GM12878 (cell line): ENCODE results near the gene CDCA7L. TPM values are rescaled to one million over a fixed set of nuclear protein-coding genes. Genes with fewer than 3 reads are reported as not detected.

Source experiments
- CREM ChIP-seq: IDR thresholded peaks from 2 replicates; pipeline ENCODE4 v1.6.1; 2014; ENCODE audit warnings: antibody characterized with exemption, low read depth
- E2F4 ChIP-seq: IDR thresholded peaks from 2 replicates; pipeline ENCODE4 v1.6.1; 2012; ENCODE audit warnings: low read depth, low read length, improper control_type of control experiment
- EED ChIP-seq: sonication (generic); IDR thresholded peaks from 2 replicates; pipeline ENCODE4 v1.6.1; 2016; ENCODE audit warnings: antibody characterized with exemption, low read depth
- EGR1 ChIP-seq, 2 experiments: IDR thresholded peaks; 1 replicate in 1 of 2; 2 replicates in 1 of 2; pipeline ENCODE4 v1.6.1; 2011 to 2012; ENCODE audit warnings: low read depth in 2 of 2, low read length in 2 of 2, borderline replicate concordance in 1 of 2, mild to moderate bottlenecking in 1 of 2, moderate library complexity in 1 of 2
- GATAD2B ChIP-seq: fragments of 450-650 bp; conservative IDR thresholded peaks from 2 replicates; pipeline ENCODE4 v1.6.1; 2017; ENCODE audit warnings: low read depth, mild to moderate bottlenecking, moderate library complexity
- HCFC1 ChIP-seq: fragments of 150-350 bp; IDR thresholded peaks from 2 replicates; pipeline ENCODE4 v1.6.1; 2014; ENCODE audit warnings: low read length
- HDGF ChIP-seq: fragments of 450-650 bp; IDR thresholded peaks from 2 replicates; pipeline ENCODE4 v1.6.1; 2016; ENCODE audit warnings: antibody characterized with exemption
- IRF3 ChIP-seq: fragments of 450-650 bp; IDR thresholded peaks from 2 replicates; pipeline ENCODE4 v1.6.1; 2014; ENCODE audit warnings: mild to moderate bottlenecking
- KAT2A ChIP-seq: conservative IDR thresholded peaks from 2 replicates; pipeline ENCODE4 v1.6.1; 2011; ENCODE audit warnings: low read depth, low read length; ENCODE audit not compliant: control insufficient read depth
- MEF2B ChIP-seq: fragments of 450-650 bp; IDR thresholded peaks from 2 replicates; pipeline ENCODE4 v1.6.1; 2018; ENCODE audit warnings: mild to moderate bottlenecking, moderate library complexity; ENCODE audit not compliant: partially characterized antibody, poor library complexity, severe bottlenecking
- NFIC ChIP-seq: IDR thresholded peaks from 2 replicates; pipeline ENCODE4 v1.6.1; 2012; ENCODE audit warnings: low read depth, mild to moderate bottlenecking, inconsistent platforms, low read length, moderate library complexity
- RUNX3 ChIP-seq: IDR thresholded peaks from 2 replicates; pipeline ENCODE4 v1.6.1; 2012; ENCODE audit warnings: low read length, inconsistent platforms
- SMAD5 ChIP-seq: IDR thresholded peaks from 2 replicates; pipeline ENCODE4 v1.6.1; 2016; ENCODE audit warnings: antibody characterized with exemption, low read depth
- SMARCA5 ChIP-seq: fragments of 450-650 bp; IDR thresholded peaks from 2 replicates; pipeline ENCODE4 v1.6.1; 2017; ENCODE audit warnings: mild to moderate bottlenecking
- SP1 ChIP-seq: IDR thresholded peaks from one replicate; pipeline ENCODE4 v1.6.1; 2011; ENCODE audit warnings: low read depth, low read length
- STAT3 ChIP-seq: IDR thresholded peaks from 2 replicates; pipeline ENCODE4 v1.6.1; 2011; ENCODE audit warnings: low read depth, low read length, improper control_type of control experiment
- ZBED1 ChIP-seq: IDR thresholded peaks from 2 replicates; pipeline ENCODE4 v1.6.1; 2016; ENCODE audit warnings: borderline replicate concordance
- ZNF24 ChIP-seq: fragments of 450-650 bp; IDR thresholded peaks from 2 replicates; pipeline ENCODE4 v1.6.1; 2017; ENCODE audit warnings: antibody characterized with exemption, mild to moderate bottlenecking
- ZNF384 ChIP-seq: IDR thresholded peaks from 2 replicates; pipeline ENCODE4 v1.6.1; 2012; ENCODE audit warnings: low read depth, mild to moderate bottlenecking, low read length, improper control_type of control experiment, borderline replicate concordance
- ZNF687 ChIP-seq: fragments of 450-650 bp; IDR thresholded peaks from 2 replicates; pipeline ENCODE4 v1.6.1; 2017; ENCODE audit warnings: mild to moderate bottlenecking, moderate library complexity
- ZSCAN29 ChIP-seq: fragments of 450-650 bp; IDR thresholded peaks from 2 replicates; pipeline ENCODE4 v1.6.1; 2017; ENCODE audit warnings: mild to moderate bottlenecking, moderate library complexity
- polyA plus RNA-seq, 11 experiments: library from polyadenylated mRNA; depleted of rRNA in 4 of 11; unstranded in 6 of 11; stranded (reverse) in 5 of 11; fragments of >200 nt; fragmentation: Nextera tagmentation in 4 of 11; fragmentation: Illumina TruSeq in 1 of 11; extraction: Ambion mirVana in 4 of 11; extraction: Trizol in 1 of 11; gene quantifications; 1 replicate in 1 of 11; 2 replicates in 10 of 11; pipeline versions ENCODE4 v1.2.1 to v1.2.3, GENCODE V29; 2011 to 2016; ENCODE audit warnings: inconsistent platforms in 2 of 11, missing spikeins in 2 of 11, low read depth in 1 of 11
- total RNA-seq, 4 experiments: library from RNA; depleted of rRNA in 3 of 4; stranded (reverse); fragments of >200 nt in 3 of 4; fragmentation: Illumina TruSeq in 1 of 4; extraction: Trizol in 1 of 4; gene quantifications; 2 replicates each; pipeline versions ENCODE4 v1.2.1 to v1.2.3, GENCODE V29; 2013 to 2021

CDCA7L gene
- total and polyA plus RNA-seq, 10 of the 15 experiments (the other 5 are each of a cell fraction or from before 2014, with no cell fraction given), result 30.3 to 92.2 (median 68.5) TPM

GRCh38 chr7:21944616-21945453, 864 bp downstream of the CDCA7L start (continued):
- TF ChIP-seq ZNF24 (no peak), HCFC1 (no peak), ZSCAN29 (no peak), SP1 (no peak), EGR1 (IDR thresholded peaks at IDR 0.05; ENCODE audit: borderline replicate concordance in 1 of 2, low read depth in 2 of 2, low read length in 2 of 2) (no peak), CREM (no peak), ZNF384 (peak; percentile 77), GATAD2B (no peak; the same call in 1 of the 2 replicates), SMAD5 (no peak), SMARCA5 (no peak), ZBED1 (no peak), E2F4 (no peak), MEF2B (no peak), KAT2A (no peak), ZNF687 (0 out of 2 replicates have a peak, but pooled peaks have one; percentile 33), STAT3 (no peak), EED (no peak), IRF3 (no peak), HDGF (no peak), RUNX3 (no peak), NFIC (no peak)
